ENCODE measurements around the gene LRBA.

The LRBA gene

DNA sequence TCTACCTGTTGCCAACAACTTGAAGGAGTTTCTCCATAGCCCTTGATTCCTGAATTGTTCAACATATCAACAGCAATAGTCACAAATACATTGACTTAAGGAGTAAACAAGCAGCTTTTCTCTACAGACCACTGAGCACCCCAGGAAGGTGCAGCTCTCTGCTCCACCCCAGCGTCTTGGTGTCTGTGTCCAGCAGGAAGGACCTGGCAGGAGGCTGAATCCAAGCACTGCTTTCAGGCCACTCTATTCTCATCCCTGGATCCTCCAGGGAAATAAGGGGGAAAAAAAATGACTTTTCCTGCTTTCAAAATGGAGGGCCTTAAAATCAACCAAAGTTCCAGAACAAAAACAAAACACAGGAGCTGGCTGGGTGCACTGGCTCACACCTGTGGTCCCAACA is 593.5 kb downstream of the LRBA start:
- ChIA-PET POLR2A (ENCODE audit: low non-redundant PET) (no interaction called here), CTCF (interaction anchor here (0.8 kb wide), 1 partner anchor 549 kb away, joined by 3 read pairs; no protein-coding TSS in a partner anchor)
- no peak for TF ChIP-seq CTCF (conservative IDR thresholded peaks at IDR 0.05; ENCODE audit: low read depth)
- H3K27ac ChIP-seq, result no peak overlapping the region
- DNase-seq (ENCODE audit: low spot score), result no peak

- POLR2A ChIA-PET (ENCODE audit: low non-redundant PET), result no interaction called here
- TF ChIP-seq CTCF (conservative IDR thresholded peaks at IDR 0.05; ENCODE audit: low read depth), result no peak
- CTCF ChIA-PET, result interaction anchor here (0.7 kb wide), 2 partner anchors 45 to 62 kb away, joined by 4 to 7 read pairs; no protein-coding TSS in a partner anchor
These were observed 595.1 kb downstream of the LRBA start for GRCh38 chr4:150419939-150420338.

GRCh38 chr4:150418757-150419410 is 596.2 kb downstream of the LRBA start:
- POLR2A ChIA-PET (ENCODE audit: low non-redundant PET), result no interaction called here

More at GRCh38 chr4:150419939-150420338, 595.1 kb downstream of the LRBA start:
- no peak for DNase-seq (ENCODE audit: low spot score)
- no peak overlapping the region for H3K27ac ChIP-seq

DNA sequence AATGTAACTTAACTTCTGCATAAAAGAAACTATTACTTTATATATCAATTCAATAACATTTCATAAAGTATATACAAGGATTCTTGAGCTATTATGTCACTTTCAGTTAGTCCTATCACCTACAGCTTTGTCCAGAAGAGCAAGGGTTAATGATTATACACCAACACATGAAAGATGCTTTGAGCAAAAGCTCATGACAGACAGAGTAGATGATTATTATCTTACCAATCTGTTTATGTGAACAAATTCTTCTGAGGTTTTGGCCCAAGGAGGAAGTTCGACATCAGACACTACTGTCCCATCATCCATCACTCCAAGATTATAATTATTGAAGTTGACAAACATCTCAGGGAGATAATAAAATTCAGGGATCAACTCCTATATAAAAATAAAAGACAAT is 599.9 kb downstream of the LRBA start:
- no peak overlapping the region for H3K27ac ChIP-seq
- ChIA-PET CTCF (no interaction called here), POLR2A (ENCODE audit: low non-redundant PET) (interaction anchor here (0.6 kb wide), 1 partner anchor 159 kb away, joined by 3 read pairs; no protein-coding TSS in a partner anchor)
- DNase-seq (ENCODE audit: low spot score), result no peak
- TF ChIP-seq CTCF (conservative IDR thresholded peaks at IDR 0.05; ENCODE audit: low read depth), result no peak

More at GRCh38 chr4:150418757-150419410, 596.2 kb downstream of the LRBA start:
- DNase-seq (ENCODE audit: low spot score), result no peak
- no peak for TF ChIP-seq CTCF (conservative IDR thresholded peaks at IDR 0.05; ENCODE audit: low read depth)
- CTCF ChIA-PET, result interaction anchor here (0.6 kb wide), 1 partner anchor 30 kb away, joined by 3 read pairs; no protein-coding TSS in a partner anchor
- H3K27ac ChIP-seq, result no peak overlapping the region

- H3K27ac ChIP-seq, result no peak overlapping the region
- TF ChIP-seq CTCF (conservative IDR thresholded peaks at IDR 0.05; ENCODE audit: low read depth), result no peak
- CTCF ChIA-PET, result no interaction called here
- DNase-seq (ENCODE audit: low spot score), result no peak
- POLR2A ChIA-PET (ENCODE audit: low non-redundant PET), result no interaction called here
These were observed 603.6 kb downstream of the LRBA start for GRCh38 chr4:150411520-150411919.

GRCh38 chr4:150402871-150403272 is 612.2 kb downstream of the LRBA start:
- no peak for DNase-seq (ENCODE audit: low spot score)
- H3K27ac ChIP-seq, result no peak overlapping the region
- ChIA-PET POLR2A (ENCODE audit: low non-redundant PET) (no interaction called here), CTCF (interaction anchor here (0.6 to 0.9 kb wide), 3 partner anchors 14 to 464 kb away, joined by 3 to 9 read pairs (median 8); no protein-coding TSS in a partner anchor)
- no peak for TF ChIP-seq CTCF (conservative IDR thresholded peaks at IDR 0.05; ENCODE audit: low read depth)

All from RWPE1 (cell line).